ENCODE results near the gene UQCC2.

- TF ChIP-seq, protein P1, sequence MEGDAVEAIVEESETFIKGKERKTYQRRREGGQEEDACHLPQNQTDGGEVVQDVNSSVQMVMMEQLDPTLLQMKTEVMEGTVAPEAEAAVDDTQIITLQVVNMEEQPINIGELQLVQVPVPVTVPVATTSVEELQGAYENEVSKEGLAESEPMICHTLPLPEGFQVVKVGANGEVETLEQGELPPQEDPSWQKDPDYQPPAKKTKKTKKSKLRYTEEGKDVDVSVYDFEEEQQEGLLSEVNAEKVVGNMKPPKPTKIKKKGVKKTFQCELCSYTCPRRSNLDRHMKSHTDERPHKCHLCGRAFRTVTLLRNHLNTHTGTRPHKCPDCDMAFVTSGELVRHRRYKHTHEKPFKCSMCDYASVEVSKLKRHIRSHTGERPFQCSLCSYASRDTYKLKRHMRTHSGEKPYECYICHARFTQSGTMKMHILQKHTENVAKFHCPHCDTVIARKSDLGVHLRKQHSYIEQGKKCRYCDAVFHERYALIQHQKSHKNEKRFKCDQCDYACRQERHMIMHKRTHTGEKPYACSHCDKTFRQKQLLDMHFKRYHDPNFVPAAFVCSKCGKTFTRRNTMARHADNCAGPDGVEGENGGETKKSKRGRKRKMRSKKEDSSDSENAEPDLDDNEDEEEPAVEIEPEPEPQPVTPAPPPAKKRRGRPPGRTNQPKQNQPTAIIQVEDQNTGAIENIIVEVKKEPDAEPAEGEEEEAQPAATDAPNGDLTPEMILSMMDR (IDR thresholded peaks at IDR 0.05; ENCODE audit: low read depth, low read length, missing input control): no peak
- TF ChIP-seq FOXA1 (IDR thresholded peaks at IDR 0.05): no peak
- TF ChIP-seq, protein P2, sequence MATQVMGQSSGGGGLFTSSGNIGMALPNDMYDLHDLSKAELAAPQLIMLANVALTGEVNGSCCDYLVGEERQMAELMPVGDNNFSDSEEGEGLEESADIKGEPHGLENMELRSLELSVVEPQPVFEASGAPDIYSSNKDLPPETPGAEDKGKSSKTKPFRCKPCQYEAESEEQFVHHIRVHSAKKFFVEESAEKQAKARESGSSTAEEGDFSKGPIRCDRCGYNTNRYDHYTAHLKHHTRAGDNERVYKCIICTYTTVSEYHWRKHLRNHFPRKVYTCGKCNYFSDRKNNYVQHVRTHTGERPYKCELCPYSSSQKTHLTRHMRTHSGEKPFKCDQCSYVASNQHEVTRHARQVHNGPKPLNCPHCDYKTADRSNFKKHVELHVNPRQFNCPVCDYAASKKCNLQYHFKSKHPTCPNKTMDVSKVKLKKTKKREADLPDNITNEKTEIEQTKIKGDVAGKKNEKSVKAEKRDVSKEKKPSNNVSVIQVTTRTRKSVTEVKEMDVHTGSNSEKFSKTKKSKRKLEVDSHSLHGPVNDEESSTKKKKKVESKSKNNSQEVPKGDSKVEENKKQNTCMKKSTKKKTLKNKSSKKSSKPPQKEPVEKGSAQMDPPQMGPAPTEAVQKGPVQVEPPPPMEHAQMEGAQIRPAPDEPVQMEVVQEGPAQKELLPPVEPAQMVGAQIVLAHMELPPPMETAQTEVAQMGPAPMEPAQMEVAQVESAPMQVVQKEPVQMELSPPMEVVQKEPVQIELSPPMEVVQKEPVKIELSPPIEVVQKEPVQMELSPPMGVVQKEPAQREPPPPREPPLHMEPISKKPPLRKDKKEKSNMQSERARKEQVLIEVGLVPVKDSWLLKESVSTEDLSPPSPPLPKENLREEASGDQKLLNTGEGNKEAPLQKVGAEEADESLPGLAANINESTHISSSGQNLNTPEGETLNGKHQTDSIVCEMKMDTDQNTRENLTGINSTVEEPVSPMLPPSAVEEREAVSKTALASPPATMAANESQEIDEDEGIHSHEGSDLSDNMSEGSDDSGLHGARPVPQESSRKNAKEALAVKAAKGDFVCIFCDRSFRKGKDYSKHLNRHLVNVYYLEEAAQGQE (IDR thresholded peaks at IDR 0.05): no peak
- TF ChIP-seq YY1 (IDR thresholded peaks at IDR 0.05): no peak
- no peak for TF ChIP-seq RAD21 (IDR thresholded peaks at IDR 0.05)
- TF ChIP-seq MAX (IDR thresholded peaks at IDR 0.05): no peak
- TF ChIP-seq TAF1 (conservative IDR thresholded peaks at IDR 0.05): no peak
- no peak for TF ChIP-seq SP1 (IDR thresholded peaks at IDR 0.05)
- no peak for TF ChIP-seq JUND (IDR thresholded peaks at IDR 0.05)
- TF ChIP-seq RXRA (IDR thresholded peaks at IDR 0.05): no peak
These were observed 13.0 kb downstream of the UQCC2 start for GRCh38 chr6:33698494-33698893.

Measured in liver (tissue), 3 donors.